ENCODE results near the gene BICC1. TPM values are rescaled to one million over a fixed set of nuclear protein-coding genes. Genes with fewer than 3 reads are reported as not detected.

Gene BICC1
- total RNA-seq, 1 donor from 2014 or later: 9.3 TPM

DNA sequence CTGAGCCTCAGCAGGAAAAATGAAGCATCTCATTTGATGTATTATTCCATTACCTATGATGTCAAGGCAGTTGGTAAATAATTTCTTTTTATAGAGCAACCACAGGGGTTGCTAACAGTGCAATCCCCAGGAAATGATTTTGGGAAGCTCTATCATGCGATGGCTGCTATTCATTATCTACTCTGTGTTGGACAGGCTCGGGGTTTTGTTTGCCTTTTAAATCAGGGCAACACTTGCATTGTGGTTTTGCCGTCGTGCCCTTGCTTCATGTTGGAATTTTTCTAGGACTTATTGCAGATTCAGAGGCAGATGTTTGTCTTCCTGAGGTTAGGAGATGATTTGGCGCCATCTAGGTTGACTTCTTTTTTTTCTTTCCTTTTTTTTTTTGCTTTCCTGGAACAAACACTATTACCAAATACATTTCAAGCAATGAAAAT, 128.4 kb downstream of the BICC1 start:
- H3K27ac ChIP-seq: no peak overlapping the region
- no peaks in the 10 kb centered on the region for H3K27me3 ChIP-seq
- no peak overlapping the region for H3K4me3 ChIP-seq
- peak in 1 of 3 experiments; percentile 17 for TF ChIP-seq CTCF (IDR thresholded peaks at IDR 0.05)
- intact Hi-C loops (cut with DNase I): no loop called here
- no peaks in the 10 kb centered on the region for H3K36me3 ChIP-seq
- DNase-seq (ENCODE audit: low spot score in 2 of 2): no peak
- peaks cover 0 to 6% of the 10 kb centered on the region in 2 donors for H3K4me1 ChIP-seq
- no peaks in the 10 kb centered on the region for H3K9me3 ChIP-seq

- Histone ChIP-seq H3K27ac (no peak overlapping the region), H3K4me3 (no peak overlapping the region), H3K4me1 (peaks cover 0 to 6% of the 10 kb centered on the region in 2 donors), H3K27me3 (no peaks in the 10 kb centered on the region), H3K9me3 (no peaks in the 10 kb centered on the region), H3K36me3 (no peaks in the 10 kb centered on the region)
- DNase-seq (ENCODE audit: low spot score in 2 of 2): no peak
- intact Hi-C loops (cut with DNase I): no loop called here
- TF ChIP-seq CTCF (IDR thresholded peaks at IDR 0.05): no peak
Measured at GRCh38 chr10:58641708-58642107, 129.0 kb downstream of the BICC1 start.

DNA sequence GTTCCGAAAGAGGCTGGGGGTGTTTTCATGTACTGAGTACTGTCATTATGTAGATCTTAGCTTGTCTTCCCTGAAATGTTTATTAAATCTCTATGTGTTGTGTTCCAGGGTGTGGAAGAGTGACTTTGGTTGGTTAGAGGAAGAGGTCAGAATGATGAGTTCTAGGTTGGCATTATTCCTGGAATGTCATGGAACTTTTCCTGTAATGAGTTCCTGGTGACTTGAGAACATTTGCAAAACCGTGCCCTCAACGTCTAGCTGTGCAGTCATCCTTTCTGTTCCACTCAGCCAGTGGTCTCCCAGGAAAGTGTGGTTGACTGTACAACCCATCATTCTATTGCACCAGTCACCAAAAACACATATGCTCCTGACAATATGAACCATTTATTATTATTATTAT, 129.6 kb downstream of the BICC1 start:
- no peaks in the 10 kb centered on the region for H3K27me3 ChIP-seq
- H3K9me3 ChIP-seq: no peaks in the 10 kb centered on the region
- no peak for TF ChIP-seq CTCF (IDR thresholded peaks at IDR 0.05)
- no peak overlapping the region for H3K4me3 ChIP-seq
- H3K36me3 ChIP-seq: no peaks in the 10 kb centered on the region
- no peak overlapping the region for H3K27ac ChIP-seq
- H3K4me1 ChIP-seq: peaks cover 0 to 6% of the 10 kb centered on the region in 2 donors
- intact Hi-C loops (cut with DNase I): no loop called here
- no peak for DNase-seq (ENCODE audit: low spot score in 2 of 2)

DNA sequence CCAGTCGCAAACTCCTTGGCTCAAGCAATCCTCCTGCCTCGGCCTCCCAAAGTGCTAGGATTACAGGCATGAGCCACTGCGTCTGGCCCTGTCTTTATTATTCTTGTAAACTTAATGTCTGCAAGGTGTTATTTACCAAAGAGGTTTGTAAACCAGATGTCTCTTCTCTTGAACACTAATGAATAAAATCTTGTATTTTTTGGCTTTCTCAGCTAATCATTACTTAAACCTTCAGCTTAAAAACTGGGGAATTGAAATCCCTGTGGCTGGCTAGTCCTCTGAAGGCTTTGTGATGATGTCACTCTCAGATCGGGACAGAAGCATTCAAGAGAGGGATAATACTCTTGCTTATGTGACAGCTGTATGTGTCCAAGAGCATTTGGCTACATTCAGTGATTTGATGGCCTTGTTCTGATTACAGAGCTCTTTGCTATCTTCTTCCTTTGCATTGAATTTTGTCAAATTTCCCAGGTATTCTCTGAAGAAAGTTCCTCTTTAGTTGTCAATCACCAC, 130.3 kb downstream of the BICC1 start:
- Histone ChIP-seq H3K4me3 (no peak overlapping the region), H3K36me3 (no peaks in the 10 kb centered on the region), H3K27me3 (no peaks in the 10 kb centered on the region), H3K9me3 (no peaks in the 10 kb centered on the region), H3K4me1 (peaks cover 0 to 6% of the 10 kb centered on the region in 2 donors), H3K27ac (no peak overlapping the region)
- intact Hi-C loops (cut with DNase I): no loop called here
- DNase-seq (ENCODE audit: low spot score in 2 of 2): no peak
- TF ChIP-seq CTCF (IDR thresholded peaks at IDR 0.05): no peak

DNA sequence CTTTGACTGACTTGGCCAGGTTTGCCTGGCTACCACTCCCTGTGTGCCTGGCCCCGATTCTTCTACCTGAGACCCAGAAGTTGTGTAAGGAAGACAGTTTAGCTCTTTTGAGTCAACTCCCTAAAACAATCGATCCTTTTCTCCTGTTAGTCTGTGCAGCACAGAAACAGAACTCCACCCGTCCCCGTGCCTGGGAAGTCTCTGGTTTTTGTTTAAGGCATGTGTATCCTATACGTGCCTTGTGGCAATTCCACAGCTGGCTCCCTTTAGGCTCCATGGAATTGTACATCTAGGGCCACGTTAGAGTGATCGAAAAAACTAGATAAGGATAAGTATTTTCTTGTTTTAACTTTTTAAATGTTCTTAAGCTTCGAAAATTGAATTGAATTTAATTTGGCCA, 131.6 kb downstream of the BICC1 start:
- Histone ChIP-seq H3K36me3 (no peaks in the 10 kb centered on the region), H3K27me3 (no peaks in the 10 kb centered on the region), H3K4me3 (no peak overlapping the region), H3K9me3 (no peaks in the 10 kb centered on the region), H3K4me1 (peaks cover 0 to 6% of the 10 kb centered on the region in 2 donors), H3K27ac (no peak overlapping the region)
- no peak for TF ChIP-seq CTCF (IDR thresholded peaks at IDR 0.05)
- DNase-seq (ENCODE audit: low spot score in 2 of 2): no peak
- intact Hi-C loops (cut with DNase I): no loop called here

Measured in ascending aorta (tissue), 2 donors.